HepG2 (cell line): Measurements from ENCODE around the gene ARMC2. TPM values are rescaled to one million over a fixed set of nuclear protein-coding genes. Genes with fewer than 3 reads are reported as not detected.

Source experiments
- AKAP8 ChIP-seq: sonication (generic); formaldehyde crosslinking; IDR thresholded peaks from 2 replicates; pipeline ENCODE4 v1.5.1; 2020; ENCODE audit warnings: mild to moderate bottlenecking, missing genetic modification reagents
- BRF2 ChIP-seq: sonication (generic); formaldehyde crosslinking; IDR thresholded peaks from 2 replicates; pipeline ENCODE4 v1.8.1; 2022; ENCODE audit warnings: mild to moderate bottlenecking, missing genetic modification reagents
- EEA1 ChIP-seq: sonication (generic); formaldehyde crosslinking; IDR thresholded peaks from 2 replicates; pipeline ENCODE4 v1.5.1; 2020; ENCODE audit warnings: mild to moderate bottlenecking, missing genetic modification reagents, borderline replicate concordance
- FOSL2 ChIP-seq: sonication (generic); formaldehyde crosslinking; IDR thresholded peaks from 2 replicates; pipeline ENCODE4 v1.4.0; 2020; ENCODE audit warnings: missing genetic modification reagents
- HIVEP1 ChIP-seq: sonication (generic); formaldehyde crosslinking; IDR thresholded peaks from 2 replicates; pipeline ENCODE4 v1.4.0; 2020; ENCODE audit warnings: mild to moderate bottlenecking, missing genetic modification reagents
- KLF15 ChIP-seq: sonication (generic); formaldehyde crosslinking; IDR thresholded peaks from 2 replicates; pipeline ENCODE4 v1.8.1; 2023; ENCODE audit warnings: borderline replicate concordance, mild to moderate bottlenecking, inconsistent platforms, missing genetic modification reagents, mixed read lengths
- MIXL1 ChIP-seq: IDR thresholded peaks from 2 replicates; pipeline ENCODE4 v1.6.1; 2016
- TOPORS ChIP-seq: sonication (generic); formaldehyde crosslinking; IDR thresholded peaks from 2 replicates; pipeline ENCODE4 v1.8.0; 2023; ENCODE audit warnings: mild to moderate bottlenecking, missing genetic modification reagents
- ZFP62 ChIP-seq: sonication (generic); formaldehyde crosslinking; IDR thresholded peaks from 2 replicates; pipeline ENCODE4 v1.4.0; 2020; ENCODE audit warnings: missing genetic modification reagents
- ZNF33B ChIP-seq: sonication (generic); formaldehyde crosslinking; IDR thresholded peaks from 2 replicates; pipeline ENCODE4 v1.5.1; 2020; ENCODE audit warnings: mild to moderate bottlenecking, missing genetic modification reagents
- ZNF34 ChIP-seq: sonication (generic); formaldehyde crosslinking; IDR thresholded peaks from 2 replicates; pipeline ENCODE4 v1.4.0; 2020; ENCODE audit warnings: mild to moderate bottlenecking, missing genetic modification reagents, borderline replicate concordance
- ZNF354B ChIP-seq: sonication (generic); formaldehyde crosslinking; IDR thresholded peaks from 2 replicates; pipeline ENCODE4 v1.8.0; 2022; ENCODE audit warnings: mild to moderate bottlenecking, missing genetic modification reagents
- ZNF766 ChIP-seq: sonication (generic); formaldehyde crosslinking; IDR thresholded peaks from 2 replicates; pipeline ENCODE4 v1.5.0; 2020; ENCODE audit warnings: missing genetic modification reagents, borderline replicate concordance
- ZNF777 ChIP-seq: sonication (generic); formaldehyde crosslinking; IDR thresholded peaks from 2 replicates; pipeline ENCODE4 v1.4.0; 2020; ENCODE audit warnings: missing genetic modification reagents
- ZNF782 ChIP-seq: sonication (generic); formaldehyde crosslinking; IDR thresholded peaks from 2 replicates; pipeline ENCODE4 v1.4.0; 2020; ENCODE audit warnings: missing genetic modification reagents, mild to moderate bottlenecking, borderline replicate concordance
- polyA plus RNA-seq, 8 experiments: library from polyadenylated mRNA; depleted of rRNA in 3 of 8; stranded (reverse) in 7 of 8; unstranded in 1 of 8; fragments of >200 nt; fragmentation: Illumina TruSeq in 4 of 8; extraction: Trizol in 4 of 8; gene quantifications; 2 replicates each; pipeline versions ENCODE4 v1.2.1 to v1.2.3, GENCODE V29; 2011 to 2016; ENCODE audit warnings: low read depth in 4 of 8, missing spikeins in 1 of 8, mixed read lengths in 1 of 8; ENCODE audit not compliant: insufficient read depth in 1 of 8
- total RNA-seq, 5 experiments: library from RNA; depleted of rRNA; stranded (reverse); fragments of >200 nt; fragmentation: Illumina TruSeq; extraction: Trizol; gene quantifications; 2 replicates each; pipeline ENCODE4 v1.2.3, GENCODE V29; 2016; ENCODE audit warnings: low read depth in 1 of 5
- TF ChIP-seq, protein P1 (sequence below): sonication (generic); formaldehyde crosslinking; IDR thresholded peaks from 2 replicates; pipeline ENCODE4 v1.9.0; 2021; ENCODE audit warnings: missing genetic modification reagents, borderline replicate concordance
- TF ChIP-seq, protein P2 (sequence below): IDR thresholded peaks from 2 replicates; pipeline ENCODE4 v1.6.1; 2018; ENCODE audit warnings: missing genetic modification reagents, mild to moderate bottlenecking, missing compliant biosample characterization

Gene ARMC2
- total and polyA plus RNA-seq, 2 of the 13 experiments (the other 11 are each of a cell fraction or from before 2014, with no cell fraction given), result 1.4 to 3.2 TPM

GRCh38 chr6:108848116-108848868, at the start of gene ARMC2 (continued):
- TF ChIP-seq BRF2 (CRISPR knock-in tag), result no peak
- no peak for TF ChIP-seq MIXL1 (CRISPR knock-in tag)
- TF ChIP-seq ZNF34 (CRISPR knock-in tag), result no peak
- TF ChIP-seq ZFP62, result no peak
- TF ChIP-seq ZNF766, result 0 out of 2 replicates have a peak, but pooled peaks have one; percentile 43
- 0 out of 2 replicates have a peak, but pooled peaks have one; percentile 80 for TF ChIP-seq ZNF782 (CRISPR knock-in tag)
- no peak for TF ChIP-seq ZNF354B
- 0 out of 2 replicates have a peak, but pooled peaks have one; percentile 5 for TF ChIP-seq FOSL2 (CRISPR knock-in tag)
- TF ChIP-seq, protein P1, sequence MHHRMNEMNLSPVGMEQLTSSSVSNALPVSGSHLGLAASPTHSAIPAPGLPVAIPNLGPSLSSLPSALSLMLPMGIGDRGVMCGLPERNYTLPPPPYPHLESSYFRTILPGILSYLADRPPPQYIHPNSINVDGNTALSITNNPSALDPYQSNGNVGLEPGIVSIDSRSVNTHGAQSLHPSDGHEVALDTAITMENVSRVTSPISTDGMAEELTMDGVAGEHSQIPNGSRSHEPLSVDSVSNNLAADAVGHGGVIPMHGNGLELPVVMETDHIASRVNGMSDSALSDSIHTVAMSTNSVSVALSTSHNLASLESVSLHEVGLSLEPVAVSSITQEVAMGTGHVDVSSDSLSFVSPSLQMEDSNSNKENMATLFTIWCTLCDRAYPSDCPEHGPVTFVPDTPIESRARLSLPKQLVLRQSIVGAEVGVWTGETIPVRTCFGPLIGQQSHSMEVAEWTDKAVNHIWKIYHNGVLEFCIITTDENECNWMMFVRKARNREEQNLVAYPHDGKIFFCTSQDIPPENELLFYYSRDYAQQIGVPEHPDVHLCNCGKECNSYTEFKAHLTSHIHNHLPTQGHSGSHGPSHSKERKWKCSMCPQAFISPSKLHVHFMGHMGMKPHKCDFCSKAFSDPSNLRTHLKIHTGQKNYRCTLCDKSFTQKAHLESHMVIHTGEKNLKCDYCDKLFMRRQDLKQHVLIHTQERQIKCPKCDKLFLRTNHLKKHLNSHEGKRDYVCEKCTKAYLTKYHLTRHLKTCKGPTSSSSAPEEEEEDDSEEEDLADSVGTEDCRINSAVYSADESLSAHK, result no peak
- no peak; the same call in 1 of the 2 replicates for TF ChIP-seq HIVEP1
- TF ChIP-seq, protein P2, sequence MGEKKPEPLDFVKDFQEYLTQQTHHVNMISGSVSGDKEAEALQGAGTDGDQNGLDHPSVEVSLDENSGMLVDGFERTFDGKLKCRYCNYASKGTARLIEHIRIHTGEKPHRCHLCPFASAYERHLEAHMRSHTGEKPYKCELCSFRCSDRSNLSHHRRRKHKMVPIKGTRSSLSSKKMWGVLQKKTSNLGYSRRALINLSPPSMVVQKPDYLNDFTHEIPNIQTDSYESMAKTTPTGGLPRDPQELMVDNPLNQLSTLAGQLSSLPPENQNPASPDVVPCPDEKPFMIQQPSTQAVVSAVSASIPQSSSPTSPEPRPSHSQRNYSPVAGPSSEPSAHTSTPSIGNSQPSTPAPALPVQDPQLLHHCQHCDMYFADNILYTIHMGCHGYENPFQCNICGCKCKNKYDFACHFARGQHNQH (CRISPR knock-in tag), result peak; percentile 72; the same call in 1 of the 2 replicates
- 0 out of 2 replicates have a peak, but pooled peaks have one; percentile 15 for TF ChIP-seq KLF15 (CRISPR knock-in tag)
- no peak for TF ChIP-seq AKAP8
- TF ChIP-seq TOPORS (CRISPR knock-in tag), result 0 out of 2 replicates have a peak, but pooled peaks have one; percentile 31
- peak; percentile 57; the same call in 1 of the 2 replicates for TF ChIP-seq ZNF777 (CRISPR knock-in tag)
- TF ChIP-seq ZNF33B (CRISPR knock-in tag), result peak; percentile 74; the same call in 1 of the 2 replicates
- 0 out of 2 replicates have a peak, but pooled peaks have one; percentile 58 for TF ChIP-seq EEA1 (CRISPR knock-in tag)
